Adrenal gland (tissue), 12 donors: ENCODE results near the gene CACNA1H. TPM values are rescaled to one million over a fixed set of nuclear protein-coding genes. Genes with fewer than 3 reads are reported as not detected.

Experiments
- DNase-seq, 7 donors: peaks; one replicate each; pipeline ENCODE4 v3.0.0-alpha.2; 2019 to 2020
- H3K27ac ChIP-seq, 5 donors: fragments of 200-600 bp; sonication (generic) in 4 of 5; 1 replicate in 3 of 5; 2 replicates in 2 of 5; pipeline versions ENCODE4 v1.5.1 to v1.8.0; 2016 to 2020; ENCODE audit warnings: mild to moderate bottlenecking in 1 of 5
- H3K27me3 ChIP-seq: fragments of 200-600 bp; 2 replicates; pipeline ENCODE4 v1.8.0; 2021
- H3K36me3 ChIP-seq, 2 donors: fragments of 200-600 bp; replicated peaks in 1 of 2; 1 replicate in 1 of 2; 2 replicates in 1 of 2; pipeline versions ENCODE4 v1.5.1 to v1.8.0; 2018 to 2022
- H3K4me1 ChIP-seq, 2 donors: fragments of 200-600 bp; replicated peaks in 1 of 2; 1 replicate in 1 of 2; 2 replicates in 1 of 2; pipeline versions ENCODE4 v1.5.1 to v1.8.0; 2018 to 2021
- H3K4me3 ChIP-seq, 4 donors: fragments of 200-600 bp; sonication (generic) in 3 of 4; one replicate each; pipeline ENCODE4 v1.5.1; 2016 to 2018
- H3K9me3 ChIP-seq, 3 donors: fragments of 200-600 bp; sonication (generic) in 1 of 3; replicated peaks in 1 of 3; 1 replicate in 2 of 3; 2 replicates in 1 of 3; pipeline versions ENCODE4 v1.5.1 to v1.8.0; 2016 to 2021
- POLR2A ChIP-seq, 2 donors: fragments of 450-650 bp; IDR thresholded peaks; one replicate each; pipeline ENCODE4 v1.6.1; 2017; ENCODE audit warnings: antibody characterized with exemption in 2 of 2, mild to moderate bottlenecking in 2 of 2, moderate library complexity in 1 of 2
- WGBS, 4 donors: extraction: QIAGEN DNeasy Blood & Tissue Kit in 2 of 4; methylation state at CpG; one replicate each; pipeline versions ENCODE4 v1.1.5 to v1.1.7; 2013 to 2017; 5-methylcytosine and 5-hydroxymethylcytosine counted together
- intact Hi-C, 2 donors: fragments of 100-400 bp; cut with DNase I; formaldehyde crosslinking; loops; one replicate each; pipeline versions ENCODE4 v1.14.1 to v1.15.0; 2022 to 2023
- polyA plus RNA-seq, 3 donors: library from polyadenylated mRNA; stranded (reverse); fragments of 200-250 nt in 2 of 3; fragments of 350-450 nt in 1 of 3; fragmentation: Illumina TruSeq in 1 of 3; extraction: RNeasy Lipid Tissue Mini Kit (QIAGEN cat#74804) in 1 of 3; gene quantifications; one replicate each; pipeline ENCODE4 v1.2.3, GENCODE V29; 2013 to 2014
- total RNA-seq, 9 donors: library from RNA; depleted of rRNA in 4 of 9; stranded (reverse); fragments of >200 nt in 4 of 9; fragments of 120-200 nt in 1 of 9; fragmentation: NEBNext Ultra II Directional in 1 of 9; extraction: Animal tissue kit (Norgen Biotek cat#: 25700) in 1 of 9; gene quantifications; one replicate each; pipeline versions ENCODE4 v1.1.0 to v1.2.4, GENCODE V29; 2013 to 2023
- TF ChIP-seq, protein P1 (sequence below), 6 experiments: fragments of 450-650 bp in 4 of 6; fragments of 200-600 bp in 2 of 6; sonication (generic) in 1 of 6; IDR thresholded peaks; 1 replicate in 5 of 6; 2 replicates in 1 of 6; pipeline versions ENCODE4 v1.5.1 to v1.8.0; 2016 to 2021; ENCODE audit warnings: antibody characterized with exemption in 6 of 6, mild to moderate bottlenecking in 2 of 6, moderate library complexity in 1 of 6
- donor health status: healthy with polysubstance abuse.
- donor health status: Bipolar disorder and iron deficiency.
- donor health status: DM: yes; HTN: yes; CAD: no.
- donor health status: DM: no; HTN: no; CAD: no.
- donor health status: DM: no; HTN: no; CAD: no.
- donor health status: DM: yes; HTN: yes; CAD: no.

Gene CACNA1H
- total and polyA plus RNA-seq, 12 donors = 14.0 to 121 (median 34.9) TPM

DNA sequence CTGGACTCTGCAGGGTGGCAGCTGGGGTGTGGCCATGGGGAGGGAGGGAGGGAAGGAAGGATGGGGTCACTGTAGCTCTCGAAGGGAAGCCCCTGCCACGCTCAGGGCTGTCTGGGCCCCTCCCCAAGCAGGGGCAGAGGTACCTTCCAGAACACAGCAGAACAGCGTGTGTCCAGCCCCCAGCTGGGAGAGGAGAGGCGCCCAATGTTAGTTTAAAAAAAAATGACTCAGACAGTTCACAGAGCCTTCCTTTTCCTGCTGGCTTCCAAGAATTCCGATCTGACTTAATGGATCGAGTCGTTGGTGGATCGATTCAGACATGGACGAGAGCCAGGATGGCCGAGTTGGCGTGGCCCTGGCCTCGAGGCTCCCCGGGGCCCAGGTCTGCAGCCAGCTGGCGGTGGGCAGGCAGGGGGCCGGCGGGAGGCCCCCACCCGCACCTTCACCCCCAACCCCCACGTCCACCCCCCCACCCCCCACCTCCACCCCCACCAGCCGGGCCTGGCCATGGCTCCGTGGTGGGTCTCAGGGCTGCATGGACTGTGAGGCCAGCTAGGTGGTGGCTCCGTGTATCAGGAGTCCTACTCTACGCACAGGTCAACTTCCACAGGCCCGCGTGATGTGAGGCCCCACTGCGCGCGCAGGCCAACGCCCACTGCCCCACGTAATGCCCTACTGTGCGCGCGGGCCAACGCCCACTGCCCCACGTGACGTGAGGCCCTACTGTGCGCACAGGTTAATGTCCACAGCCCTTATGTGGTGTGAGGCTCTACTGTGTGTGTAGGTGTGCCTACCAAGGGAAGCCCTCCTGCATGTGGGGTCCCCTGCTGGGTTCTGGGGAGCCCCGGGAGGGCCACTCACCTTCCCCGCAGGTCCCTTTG lies 21.8 kb downstream of the CACNA1H start:
- Histone ChIP-seq H3K27me3 (no peaks in the 10 kb centered on the region), H3K4me3 (no peak overlapping the region), H3K4me1 (peaks cover 9% of the 10 kb centered on the region in 2 donors), H3K27ac (peak overlapping the region in 4 of 5 donors; percentile 17 to 71 (median 48)), H3K9me3 (no peaks in the 10 kb centered on the region), H3K36me3 (no peaks in the 10 kb centered on the region)
- TF ChIP-seq, protein P1, sequence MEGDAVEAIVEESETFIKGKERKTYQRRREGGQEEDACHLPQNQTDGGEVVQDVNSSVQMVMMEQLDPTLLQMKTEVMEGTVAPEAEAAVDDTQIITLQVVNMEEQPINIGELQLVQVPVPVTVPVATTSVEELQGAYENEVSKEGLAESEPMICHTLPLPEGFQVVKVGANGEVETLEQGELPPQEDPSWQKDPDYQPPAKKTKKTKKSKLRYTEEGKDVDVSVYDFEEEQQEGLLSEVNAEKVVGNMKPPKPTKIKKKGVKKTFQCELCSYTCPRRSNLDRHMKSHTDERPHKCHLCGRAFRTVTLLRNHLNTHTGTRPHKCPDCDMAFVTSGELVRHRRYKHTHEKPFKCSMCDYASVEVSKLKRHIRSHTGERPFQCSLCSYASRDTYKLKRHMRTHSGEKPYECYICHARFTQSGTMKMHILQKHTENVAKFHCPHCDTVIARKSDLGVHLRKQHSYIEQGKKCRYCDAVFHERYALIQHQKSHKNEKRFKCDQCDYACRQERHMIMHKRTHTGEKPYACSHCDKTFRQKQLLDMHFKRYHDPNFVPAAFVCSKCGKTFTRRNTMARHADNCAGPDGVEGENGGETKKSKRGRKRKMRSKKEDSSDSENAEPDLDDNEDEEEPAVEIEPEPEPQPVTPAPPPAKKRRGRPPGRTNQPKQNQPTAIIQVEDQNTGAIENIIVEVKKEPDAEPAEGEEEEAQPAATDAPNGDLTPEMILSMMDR (IDR thresholded peaks at IDR 0.05) = no peak
- TF ChIP-seq POLR2A (IDR thresholded peaks at IDR 0.05) = no peak
- intact Hi-C loops = no loop called here
- WGBS, 4 donors = 54 to 64% (median 58%) methylated on average over 20 to 38 of the region's 38 CpGs
- peak in 1 of 7 donors; percentile 63 for DNase-seq

DNA sequence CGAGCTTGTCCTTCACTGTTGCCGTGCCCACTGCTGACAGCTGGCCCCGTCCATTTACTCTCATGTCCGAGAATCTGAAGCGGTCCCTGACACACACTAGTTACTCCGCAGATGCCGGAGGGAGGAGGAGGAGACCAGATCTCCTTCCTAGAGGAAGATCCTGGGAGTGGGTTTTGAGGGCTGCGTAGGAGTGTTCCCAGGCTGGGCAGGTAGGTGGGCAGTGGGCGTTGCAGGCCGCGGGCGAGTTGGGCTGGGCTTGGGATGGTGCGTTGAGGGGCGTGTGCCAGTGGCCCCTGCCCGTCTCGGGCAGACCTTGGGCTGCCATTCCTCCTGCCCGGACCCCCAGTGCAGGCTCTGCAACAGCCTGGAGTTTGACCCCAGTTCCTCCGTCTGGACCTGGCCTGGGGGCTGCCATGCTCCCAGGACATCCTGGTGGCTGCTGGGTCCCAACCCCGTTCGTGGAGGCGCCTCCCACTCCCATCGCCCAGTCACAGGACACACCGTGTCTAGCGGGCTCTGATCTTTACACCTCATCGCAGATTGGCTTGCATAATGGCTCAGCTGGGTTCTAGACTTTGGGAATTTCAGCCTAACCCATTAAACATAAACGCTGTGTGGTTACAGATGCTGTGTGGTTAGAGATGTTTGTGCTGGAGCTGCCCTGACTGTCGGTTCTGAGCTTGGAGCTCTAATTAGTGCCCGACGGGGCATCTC lies 22.8 kb downstream of the CACNA1H start:
- no peaks in the 10 kb centered on the region for H3K36me3 ChIP-seq
- no peak for TF ChIP-seq POLR2A (IDR thresholded peaks at IDR 0.05)
- TF ChIP-seq, protein P1 (IDR thresholded peaks at IDR 0.05) = no peak
- no peaks in the 10 kb centered on the region for H3K9me3 ChIP-seq
- H3K4me3 ChIP-seq = no peak overlapping the region
- intact Hi-C loops = no loop called here
- H3K27me3 ChIP-seq = no peaks in the 10 kb centered on the region
- DNase-seq = no peak
- H3K27ac ChIP-seq = no peak overlapping the region
- 84 to 90% (median 87%) methylated on average over 15 to 29 of the region's 29 CpGs for WGBS, 4 donors
- peaks cover 9% of the 10 kb centered on the region in 2 donors for H3K4me1 ChIP-seq

DNA sequence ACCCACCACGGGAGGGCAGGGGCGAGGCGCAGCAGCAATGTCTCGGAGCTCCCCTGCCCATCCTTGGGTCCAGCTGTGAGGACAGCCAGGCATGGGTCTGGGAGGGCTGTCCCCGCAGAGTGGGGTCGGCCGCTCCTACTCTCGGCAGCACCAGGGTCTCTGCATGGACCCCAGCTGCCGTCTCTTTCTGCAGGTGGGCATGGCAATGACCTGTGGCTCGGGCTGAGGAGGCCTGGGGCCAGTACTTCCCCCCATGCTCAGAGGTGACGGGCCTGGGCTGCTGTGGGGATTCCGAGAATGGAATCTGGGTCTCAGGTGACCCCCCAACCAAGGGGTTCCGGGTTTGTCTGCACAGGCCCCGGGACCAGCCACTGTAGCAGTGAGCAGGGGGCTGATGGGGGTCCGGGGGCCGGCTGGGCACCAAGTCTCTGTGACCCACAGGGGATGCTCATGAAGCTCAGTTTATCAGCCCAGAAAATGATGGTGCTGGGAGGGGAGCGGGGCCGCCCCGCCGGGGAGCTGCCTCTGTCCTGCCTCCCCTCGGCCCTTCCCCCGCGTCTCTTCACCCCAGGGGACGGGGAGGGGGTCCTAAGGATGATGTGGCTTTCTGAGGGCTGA lies 23.5 kb downstream of the CACNA1H start:
- H3K36me3 ChIP-seq = no peaks in the 10 kb centered on the region
- H3K9me3 ChIP-seq = no peaks in the 10 kb centered on the region
- no peak for TF ChIP-seq POLR2A (IDR thresholded peaks at IDR 0.05)
- TF ChIP-seq, protein P1 (IDR thresholded peaks at IDR 0.05) = no peak
- intact Hi-C loops = no loop called here
- H3K4me3 ChIP-seq = no peak overlapping the region
- H3K27me3 ChIP-seq = no peaks in the 10 kb centered on the region
- 83 to 89% (median 88%) methylated on average over 4 to 24 of the region's 24 CpGs for WGBS, 4 donors
- no peak overlapping the region for H3K27ac ChIP-seq
- DNase-seq = no peak
- peaks cover 9% of the 10 kb centered on the region in 2 donors for H3K4me1 ChIP-seq

DNA sequence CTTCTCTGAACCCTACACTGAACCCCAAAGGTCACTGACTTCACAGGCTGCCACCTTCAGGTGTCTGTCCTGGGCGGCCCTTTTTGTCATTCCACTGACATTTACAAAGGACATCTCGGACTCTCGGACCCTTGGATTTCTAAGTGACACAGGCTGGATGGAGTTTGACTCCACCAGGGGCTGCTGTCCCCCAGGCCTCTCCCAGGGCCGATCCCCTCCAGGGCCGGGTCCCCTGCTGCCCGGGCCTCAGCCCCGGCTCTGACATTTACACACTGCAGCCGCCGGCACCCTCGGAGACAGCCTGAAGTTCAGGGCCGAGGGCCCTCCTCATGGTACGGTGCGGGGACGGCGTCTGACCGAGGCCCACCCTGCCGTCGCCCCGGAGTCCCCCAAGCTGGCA lies 24.1 kb downstream of the CACNA1H start:
- TF ChIP-seq, protein P1 (IDR thresholded peaks at IDR 0.05) = no peak
- TF ChIP-seq POLR2A (IDR thresholded peaks at IDR 0.05) = no peak
- intact Hi-C loops = no loop called here

More for the DNA sequence above, 24.1 kb downstream of the CACNA1H start:
- Histone ChIP-seq H3K36me3 (no peaks in the 10 kb centered on the region), H3K4me3 (no peak overlapping the region), H3K4me1 (peaks cover 10 to 14% of the 10 kb centered on the region in 2 donors), H3K27ac (no peak overlapping the region), H3K27me3 (no peaks in the 10 kb centered on the region), H3K9me3 (no peaks in the 10 kb centered on the region)
- 79 to 90% (median 81%) methylated on average over 5 to 19 of the region's 19 CpGs for WGBS, 4 donors
- DNase-seq = no peak
